WERI-Rb-1 (cell line): Measurements from ENCODE around the gene STAC.
"Not testable (repeated sequence)": the region's sequence is repeated elsewhere in the genome, so short reads cannot be mapped to it uniquely, and the experiment has no call there.

Experiments used
- DNase-seq: peaks from one replicate; pipeline ENCODE4 v3.0.0-alpha.2; 2020
- H3K27ac ChIP-seq: fragments of 250-450 bp; sonication (Bioruptor Pico); 2 replicates; pipeline ENCODE4 v1.5.1; 2020; ENCODE audit warnings: mild to moderate bottlenecking, moderate library complexity
- H3K27me3 ChIP-seq: fragments of 250-450 bp; sonication (Bioruptor Pico); 2 replicates; pipeline ENCODE4 v1.5.1; 2021; ENCODE audit warnings: mild to moderate bottlenecking, low read depth, moderate library complexity; ENCODE audit not compliant: insufficient read depth, severe bottlenecking
- H3K36me3 ChIP-seq: fragments of 250-450 bp; sonication (Bioruptor Pico); 2 replicates; pipeline ENCODE4 v1.5.1; 2020; ENCODE audit warnings: mild to moderate bottlenecking, moderate library complexity
- H3K4me3 ChIP-seq: 2 replicates; pipeline ENCODE4 v1.5.1; 2011; ENCODE audit warnings: low read depth, mild to moderate bottlenecking, control low read depth, low read length
- H3K9me3 ChIP-seq: fragments of 250-450 bp; sonication (Bioruptor Pico); 2 replicates; pipeline ENCODE4 v1.5.1; 2021; ENCODE audit warnings: mild to moderate bottlenecking, moderate library complexity; ENCODE audit not compliant: severe bottlenecking
- CTCF ChIP-seq: IDR thresholded peaks from 2 replicates; pipeline ENCODE4 v1.5.1; 2011; ENCODE audit warnings: low read depth, mild to moderate bottlenecking, control low read depth, inconsistent platforms, low read length

The STAC gene

GRCh38 chr3:36558961-36559360 lies 178.7 kb downstream of the STAC start:
- Histone ChIP-seq H3K27ac (no peak overlapping the region), H3K9me3 (no peaks in the 10 kb centered on the region), H3K27me3 (no peaks in the 10 kb centered on the region), H3K36me3 (no peaks in the 10 kb centered on the region), H3K4me3 (no peak overlapping the region)
- no peak for TF ChIP-seq CTCF
- DNase-seq = no peak

GRCh38 chr3:36560685-36561084 lies 180.4 kb downstream of the STAC start:
- no peaks in the 10 kb centered on the region for H3K36me3 ChIP-seq
- H3K9me3 ChIP-seq = no peaks in the 10 kb centered on the region
- no peak for TF ChIP-seq CTCF
- no peak for DNase-seq
- H3K4me3 ChIP-seq = no peak overlapping the region
- H3K27me3 ChIP-seq = no peaks in the 10 kb centered on the region
- H3K27ac ChIP-seq = no peak overlapping the region

GRCh38 chr3:36561601-36562000 lies 181.3 kb downstream of the STAC start:
- no peak overlapping the region for H3K4me3 ChIP-seq
- no peak for TF ChIP-seq CTCF
- no peaks in the 10 kb centered on the region for H3K27me3 ChIP-seq
- no peak overlapping the region for H3K27ac ChIP-seq
- H3K36me3 ChIP-seq = no peaks in the 10 kb centered on the region
- DNase-seq = no peak
- H3K9me3 ChIP-seq = no peaks in the 10 kb centered on the region

- H3K27me3 ChIP-seq = no peaks in the 10 kb centered on the region
- TF ChIP-seq CTCF = no peak
- DNase-seq = no peak
- H3K36me3 ChIP-seq = no peaks in the 10 kb centered on the region
- H3K27ac ChIP-seq = no peak overlapping the region
- no peak overlapping the region for H3K4me3 ChIP-seq
- H3K9me3 ChIP-seq = no peaks in the 10 kb centered on the region
Observed at GRCh38 chr3:36562945-36563344, 182.6 kb downstream of the STAC start.

- Histone ChIP-seq H3K4me3 (no peak overlapping the region), H3K36me3 (no peaks in the 10 kb centered on the region), H3K9me3 (peaks cover 5% of the 10 kb centered on the region), H3K27me3 (no peaks in the 10 kb centered on the region), H3K27ac (no peak overlapping the region)
- DNase-seq = no peak
- no peak for TF ChIP-seq CTCF
Observed at GRCh38 chr3:36575241-36575640, 194.9 kb downstream of the STAC start.

- not testable (repeated sequence) for H3K4me3 ChIP-seq, H3K9me3 ChIP-seq, H3K36me3 ChIP-seq, DNase-seq, H3K27ac ChIP-seq, H3K27me3 ChIP-seq
Observed at GRCh38 chr3:36578418-36578817, 198.1 kb downstream of the STAC start.
